GM19438 (cell line): ENCODE data around the gene SLC4A3.
"Not testable (repeated sequence)": the region's sequence is repeated elsewhere in the genome, so short reads cannot be mapped to it uniquely, and the experiment has no call there.

Experiments used
- ATAC-seq: cut with Tn5 transposase; IDR thresholded peaks from one replicate; pipeline ENCODE4 v1.9.1; 2021; ENCODE audit warnings: low read depth; ENCODE audit not compliant: unreplicated experiment

SLC4A3 gene

DNA sequence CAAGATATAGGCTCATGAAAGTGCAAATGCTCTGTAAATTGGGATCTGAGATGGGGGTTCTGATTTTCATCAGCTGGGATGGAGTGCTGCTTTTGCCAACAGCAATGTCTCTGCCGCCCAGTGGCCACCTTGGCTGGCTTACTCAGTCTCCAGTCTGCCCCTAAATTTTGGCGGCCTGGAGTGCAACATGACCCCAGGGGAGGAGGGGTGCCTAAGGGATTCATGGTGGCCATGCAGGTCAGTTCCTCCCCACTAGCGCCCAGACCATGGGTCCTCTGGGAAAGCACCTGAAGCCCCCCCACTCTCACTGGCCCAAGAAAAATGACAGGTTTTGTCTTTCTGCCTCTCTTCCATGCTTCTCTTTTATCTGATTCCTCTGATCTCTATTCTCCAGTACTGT lies 45.0 kb downstream of the SLC4A3 start:
- ATAC-seq, result no peak

DNA sequence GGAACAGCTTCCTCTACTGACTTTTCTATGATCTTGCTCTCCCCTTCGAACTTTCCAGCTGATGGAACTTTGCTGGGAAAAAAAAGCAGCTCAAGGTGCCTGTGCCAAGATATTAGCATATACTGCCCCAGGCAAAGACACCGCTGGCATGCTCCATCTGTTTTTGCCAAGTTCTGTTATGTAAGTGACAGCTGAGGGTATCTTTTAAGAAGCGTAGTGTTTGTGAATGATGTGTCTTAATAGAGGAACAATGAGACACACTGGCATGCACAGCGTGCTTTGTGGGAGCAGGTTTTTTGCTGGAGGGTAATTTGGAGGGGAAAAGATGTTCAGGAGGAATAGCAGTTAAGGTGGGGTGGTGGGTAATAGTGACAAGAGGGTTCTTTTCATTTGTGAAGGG lies 47.8 kb downstream of the SLC4A3 start:
- no peak for ATAC-seq

DNA sequence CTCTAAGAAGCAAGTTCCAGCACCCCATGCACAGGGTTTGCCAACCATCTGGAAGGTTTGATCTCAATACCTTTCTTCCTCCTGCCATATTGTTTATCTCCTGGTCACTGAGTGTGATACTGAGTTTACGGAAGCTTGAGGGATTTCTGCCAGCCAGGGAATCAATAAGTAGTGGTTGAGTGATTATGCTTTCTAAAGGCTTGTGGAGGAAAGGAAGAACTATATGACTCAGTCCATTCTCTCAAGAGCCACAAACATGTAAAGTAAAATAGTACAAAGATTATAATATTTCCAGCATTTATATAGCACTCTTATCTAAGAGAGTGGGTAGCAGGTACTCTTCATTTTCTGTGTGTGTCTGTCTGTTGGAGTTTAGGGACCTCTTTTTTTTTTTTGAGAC lies 49.2 kb downstream of the SLC4A3 start:
- ATAC-seq, result no peak

DNA sequence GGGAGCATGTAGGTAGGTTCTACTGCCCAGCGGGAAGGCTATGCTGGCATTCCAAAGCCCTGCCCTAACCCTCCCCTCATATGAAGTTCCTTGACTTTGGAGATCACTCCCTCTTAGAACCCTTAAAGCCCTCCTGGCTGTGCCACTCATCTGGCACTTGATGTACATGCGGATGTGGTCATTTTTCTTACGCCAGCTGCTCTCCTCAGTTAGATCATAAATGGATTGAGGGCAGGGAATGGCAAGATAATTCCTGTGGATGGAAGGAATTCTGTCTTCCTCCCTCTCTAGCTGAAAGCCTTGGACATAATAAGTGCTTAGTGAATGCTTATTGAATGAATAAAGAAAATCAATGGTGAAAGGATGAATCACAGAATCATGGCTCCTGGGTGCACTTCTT lies 51.6 kb downstream of the SLC4A3 start:
- no peak for ATAC-seq

DNA sequence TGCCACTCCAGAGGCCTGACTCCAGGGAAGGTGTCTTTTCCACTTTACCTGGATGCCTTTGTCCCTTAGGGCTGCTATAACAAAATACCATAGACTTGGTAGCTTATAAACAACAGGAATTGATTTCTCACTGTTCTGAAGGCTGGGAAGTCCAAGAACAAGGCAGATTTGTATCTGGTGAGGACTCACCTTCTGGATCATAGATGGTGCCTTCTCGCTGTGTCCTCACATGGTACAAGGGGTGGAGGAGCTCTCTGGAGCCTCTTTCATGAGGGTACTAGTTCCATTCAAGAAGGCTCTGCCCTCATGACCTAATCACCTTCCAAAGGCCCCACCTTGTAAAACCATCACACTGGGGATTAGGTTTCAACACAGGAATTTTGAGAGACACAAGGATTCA lies 52.1 kb downstream of the SLC4A3 start:
- ATAC-seq, result no peak

DNA sequence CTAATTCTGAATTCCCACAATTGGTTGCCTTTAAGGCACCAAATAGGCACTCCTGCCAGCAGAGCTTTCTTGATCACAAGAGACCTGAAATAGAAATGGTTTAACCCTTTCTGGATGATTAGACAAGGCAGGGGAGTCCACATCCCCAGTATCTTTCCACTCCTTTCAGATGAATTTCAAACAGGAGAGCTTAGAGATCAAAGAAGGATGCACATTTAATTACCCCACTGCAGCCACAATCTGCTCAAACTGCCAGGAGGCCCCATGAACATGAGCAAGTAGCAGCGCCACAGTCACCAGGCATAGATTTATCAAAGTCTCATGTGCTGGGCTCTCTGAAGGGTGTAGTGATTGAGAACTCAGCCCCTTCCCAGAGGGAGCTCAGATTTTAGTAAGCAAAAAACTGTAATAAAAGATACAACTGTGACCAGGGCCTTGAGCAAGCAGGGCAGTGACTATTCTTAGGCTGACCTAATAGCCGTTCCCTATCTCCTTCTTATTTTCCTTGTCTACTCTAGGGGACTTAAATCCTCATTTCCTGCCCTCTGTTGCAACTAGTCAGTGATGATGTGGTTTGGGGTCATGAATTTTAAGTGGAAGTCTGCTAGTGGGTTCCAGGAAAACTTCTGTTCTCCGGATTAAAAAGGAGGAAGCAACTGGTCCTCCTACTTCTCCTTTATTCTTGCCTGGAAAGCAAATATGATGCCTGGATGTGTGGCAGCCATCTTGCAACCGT lies 53.7 kb downstream of the SLC4A3 start:
- no peak for ATAC-seq

DNA sequence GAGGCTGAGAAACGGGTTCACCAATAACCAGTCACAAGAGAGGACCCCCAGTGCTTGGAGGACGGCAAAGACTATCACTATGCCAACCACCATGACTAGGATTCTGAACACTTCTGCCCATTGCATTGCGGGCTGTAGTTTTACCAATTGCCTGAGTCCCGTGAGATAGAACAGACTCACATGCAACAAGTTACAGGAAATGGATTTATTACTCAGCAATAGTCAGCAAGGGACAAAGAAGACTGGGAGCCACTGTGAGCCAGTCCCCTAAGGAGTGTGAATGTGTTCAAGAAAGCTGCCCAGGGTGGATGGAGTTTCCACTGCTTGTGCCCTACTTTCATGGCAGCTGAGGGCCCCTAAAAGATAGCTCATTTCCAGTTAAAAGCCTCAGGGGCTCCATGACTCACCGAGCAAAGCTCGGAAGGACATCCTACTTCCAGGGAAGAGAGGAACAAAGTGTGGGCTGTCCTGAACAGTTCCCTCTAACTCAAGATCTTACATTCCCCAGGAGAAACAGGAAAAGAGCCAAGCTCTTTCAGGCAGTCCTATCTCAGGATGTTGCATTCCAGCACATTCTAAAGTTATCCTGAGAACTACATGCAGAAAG lies 54.4 kb downstream of the SLC4A3 start:
- no peak for ATAC-seq

DNA sequence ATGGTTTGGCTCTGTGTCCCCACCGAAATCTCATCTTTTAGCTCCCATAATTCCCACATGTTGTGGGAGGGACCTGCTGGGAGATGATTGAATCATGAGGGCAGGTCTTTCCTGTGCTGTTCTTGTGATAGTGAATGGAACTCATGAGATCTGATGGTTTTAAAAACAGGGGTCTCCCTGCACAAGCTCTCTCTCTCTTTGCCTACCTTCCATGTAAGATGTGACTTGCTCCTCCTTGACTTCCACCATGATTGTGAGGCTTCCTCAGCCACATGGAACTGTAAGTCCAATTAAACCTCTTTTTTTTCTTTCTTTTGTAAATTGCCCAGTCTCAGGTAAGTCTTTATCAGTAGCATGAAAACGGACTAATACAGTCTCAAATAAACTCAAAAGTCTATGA lies 56.0 kb downstream of the SLC4A3 start:
- ATAC-seq, result not testable (repeated sequence)

DNA sequence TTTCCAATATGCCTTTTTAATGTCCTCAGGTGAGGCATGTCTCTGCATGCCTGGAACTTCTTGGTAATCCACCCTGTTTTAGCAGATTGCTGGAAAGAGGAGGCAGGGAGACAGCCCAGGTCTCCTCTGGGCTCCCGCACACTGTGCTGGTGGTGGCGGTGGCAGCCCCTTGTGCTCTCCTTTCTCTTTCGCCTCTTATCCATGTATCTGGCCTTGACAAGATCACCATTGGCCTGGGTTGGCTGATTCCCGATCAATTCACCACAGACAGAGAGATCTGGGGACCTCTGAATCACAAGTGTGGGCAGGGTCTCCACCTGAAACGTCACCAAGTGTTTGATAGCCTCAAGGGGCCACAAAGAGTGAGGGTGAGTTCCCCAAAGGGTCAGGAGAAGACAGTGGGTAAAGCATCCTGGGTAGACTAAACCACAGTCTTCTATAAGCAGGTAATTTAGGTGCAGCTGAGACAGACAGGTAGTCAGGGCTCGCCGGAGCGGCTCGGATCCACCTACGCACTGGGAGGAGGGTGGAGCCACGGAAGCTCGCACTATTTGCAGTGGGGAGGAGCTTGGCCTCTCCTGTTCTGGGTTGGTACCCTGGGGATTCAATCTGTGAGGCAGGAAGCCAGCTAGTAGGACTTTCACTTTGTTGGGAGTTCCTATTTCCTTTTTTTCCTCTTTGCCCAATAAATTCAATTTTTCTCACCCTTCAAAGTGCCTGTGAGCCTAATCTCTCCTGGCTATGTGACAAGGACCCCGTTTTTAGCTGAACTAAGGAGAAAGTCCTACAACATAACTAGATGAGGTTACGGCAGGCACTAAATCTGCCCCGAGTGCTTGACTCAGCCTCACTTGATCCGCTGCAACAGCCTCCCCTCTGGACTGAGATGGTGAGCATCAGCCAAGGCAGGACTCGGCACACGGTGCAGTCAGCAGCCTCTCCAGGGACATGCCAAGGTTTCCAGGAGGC lies 57.6 kb downstream of the SLC4A3 start:
- ATAC-seq, result peak; percentile 97

DNA sequence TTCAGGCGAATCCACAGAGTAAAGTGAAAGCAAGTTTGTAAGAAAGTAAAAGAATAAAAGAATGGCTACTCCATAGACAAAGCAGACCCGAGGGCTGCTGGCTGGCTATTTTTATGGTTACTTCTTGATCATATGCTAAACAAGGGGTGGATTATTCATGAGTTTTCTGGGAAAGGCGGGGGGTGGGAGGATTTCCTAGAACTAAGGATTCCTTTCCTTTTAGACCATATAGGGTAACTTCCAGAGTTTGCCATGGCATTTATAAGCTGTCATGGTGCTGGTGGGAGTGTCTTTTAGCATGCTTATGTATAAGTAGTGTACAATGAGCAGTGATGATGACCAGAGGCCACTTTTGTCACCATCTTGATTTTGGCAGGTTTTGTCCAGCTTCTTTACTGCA lies 59.8 kb downstream of the SLC4A3 start:
- no peak for ATAC-seq

DNA sequence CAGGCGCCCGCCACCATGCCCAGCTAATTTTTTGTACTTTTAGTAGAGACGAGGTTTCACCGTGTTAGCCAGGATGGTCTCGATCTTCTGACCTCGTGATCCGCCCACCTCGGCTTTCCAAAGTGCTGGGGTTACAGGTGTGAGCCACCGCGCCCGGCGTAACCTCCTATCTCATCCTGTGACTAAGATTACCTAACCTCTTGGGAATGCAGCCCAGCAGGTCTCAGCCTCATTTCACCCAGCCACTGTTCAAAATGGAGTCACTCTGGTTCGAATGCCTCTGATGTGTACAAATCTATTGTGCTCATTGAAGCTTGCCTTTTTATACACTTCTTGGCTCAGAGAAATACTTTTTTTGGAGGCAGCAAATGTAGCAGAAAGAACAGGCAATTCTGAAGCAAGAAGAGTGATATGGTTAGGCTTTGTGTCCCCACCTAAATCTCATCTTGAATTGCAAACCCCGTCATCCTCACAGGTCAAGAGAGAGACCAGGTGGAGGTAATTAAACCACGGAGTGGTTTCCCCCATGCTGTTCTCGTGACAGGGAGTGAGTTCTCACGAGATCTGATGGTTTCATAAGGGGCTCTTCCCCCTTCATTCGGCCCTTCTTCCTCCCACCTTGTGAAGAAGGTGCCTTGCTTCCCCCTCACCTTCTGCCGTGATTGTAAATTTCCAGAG lies 60.6 kb downstream of the SLC4A3 start:
- no peak for ATAC-seq

DNA sequence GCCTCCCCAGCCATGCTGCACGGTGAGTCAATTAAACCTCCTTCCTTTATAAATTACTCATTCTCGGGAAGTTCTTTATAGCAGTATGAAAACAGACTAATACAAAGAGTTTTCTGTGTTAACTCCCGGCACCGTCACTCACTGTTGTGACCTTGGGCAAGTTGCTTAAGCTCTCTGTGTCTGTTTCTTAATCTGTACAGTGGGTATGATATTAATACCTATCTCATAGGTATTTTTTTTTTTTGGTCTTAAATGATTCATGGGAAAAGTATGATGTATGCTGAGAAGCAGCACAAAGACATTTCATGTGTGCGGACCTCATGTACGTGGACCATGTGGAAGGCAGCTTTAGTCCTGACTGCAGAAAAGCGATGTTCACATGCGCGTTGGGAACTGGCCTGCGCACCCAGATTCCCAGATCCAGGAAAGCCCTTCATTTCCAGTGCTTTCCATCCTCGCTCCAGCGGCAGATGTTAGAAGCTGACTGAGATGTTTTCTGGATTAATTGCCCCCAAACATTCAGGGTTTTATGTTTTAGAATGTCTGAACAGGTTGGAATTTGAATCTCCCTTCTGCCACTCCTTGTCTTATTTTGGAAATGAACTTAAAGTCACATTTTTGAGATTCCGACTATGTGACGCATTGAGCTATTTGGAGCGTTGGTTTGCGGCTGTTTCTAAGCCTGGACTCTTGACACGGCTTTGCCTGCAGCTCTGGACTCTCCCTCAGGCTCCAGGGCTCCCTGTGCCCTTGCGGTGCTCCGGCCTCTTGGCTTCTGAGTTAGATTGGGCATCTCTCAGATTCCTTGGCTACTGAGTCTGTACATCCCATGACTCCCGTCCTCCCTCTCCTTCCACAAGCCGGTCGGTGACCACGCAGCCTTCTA lies 61.4 kb downstream of the SLC4A3 start:
- no peak for ATAC-seq

DNA sequence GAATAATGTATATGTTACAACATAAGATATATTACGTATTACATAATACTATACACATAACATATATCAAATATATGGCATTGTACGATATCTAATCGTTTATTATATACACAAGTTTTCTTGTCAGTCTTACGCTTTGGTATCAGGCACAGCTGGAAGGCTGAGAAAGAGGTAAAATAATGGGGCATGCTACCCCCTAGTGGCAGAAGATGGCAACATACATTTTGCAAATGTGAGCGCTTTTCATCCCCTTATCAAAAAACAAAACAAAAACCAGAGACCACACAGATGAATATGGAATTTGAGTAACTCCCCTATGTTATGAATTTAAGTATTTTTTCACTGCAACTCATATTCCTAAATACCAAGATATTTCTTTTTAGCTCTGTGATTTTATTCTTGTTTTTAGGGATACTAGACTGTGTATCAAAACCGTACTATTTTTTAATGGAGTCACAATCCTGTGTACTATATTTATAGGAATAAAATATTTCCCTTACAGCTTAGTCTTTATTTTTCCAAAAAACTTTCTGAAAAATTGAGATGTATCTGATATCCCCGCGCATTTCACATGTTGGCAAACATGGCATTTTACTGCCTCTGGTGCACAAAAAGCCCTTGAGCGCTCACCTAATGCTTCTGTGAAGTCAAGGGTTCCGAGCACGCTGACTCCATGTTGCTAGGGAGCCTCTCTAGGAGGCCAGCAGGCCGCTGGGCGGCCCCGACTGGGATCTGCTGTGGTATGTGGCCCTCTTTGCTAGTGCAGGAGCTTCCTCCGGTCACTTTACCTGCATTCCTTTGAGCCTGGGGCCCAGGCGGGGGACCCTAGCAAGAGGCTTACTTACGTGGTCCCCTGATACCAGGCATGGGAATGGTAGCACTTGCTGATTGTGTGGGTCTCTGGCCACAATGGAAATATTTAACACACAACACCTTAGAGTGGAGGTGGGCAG lies 62.5 kb downstream of the SLC4A3 start:
- ATAC-seq, result no peak

DNA sequence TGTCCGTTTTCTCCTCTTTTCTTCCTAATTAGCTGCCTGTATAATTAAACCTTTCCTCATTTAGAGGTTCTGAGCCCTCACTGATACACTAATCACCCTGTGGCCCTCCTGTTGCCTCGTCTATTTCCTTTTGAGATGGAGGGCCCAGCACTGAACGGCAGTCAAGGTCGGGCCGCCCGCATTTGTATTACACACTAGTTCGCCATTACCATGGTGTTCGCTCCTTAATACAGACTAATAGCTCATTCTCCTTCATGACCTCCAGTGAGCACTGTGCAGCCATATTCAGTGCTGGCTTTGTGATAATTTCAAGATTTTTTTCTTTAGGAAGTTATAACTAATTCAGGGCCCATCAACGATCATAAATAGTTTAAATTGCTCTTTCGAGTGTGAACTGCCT lies 64.1 kb downstream of the SLC4A3 start:
- ATAC-seq, result no peak
